Stimulated activated CD8-positive, alpha-beta memory T cell treated with anti-CD3 and anti-CD28 coated beads, Interleukin-4, amount 100 ng/mL, for 4 hours (primary cell): Measurements from ENCODE around the gene RAD51AP1.

ENCODE experiments used
- DNase-seq, 2 donors: peaks; one replicate each; pipeline ENCODE4 v3.0.0-alpha.2; 2020; ENCODE audit warnings: low read depth in 2 of 2, low spot score in 1 of 2

Gene RAD51AP1

DNA sequence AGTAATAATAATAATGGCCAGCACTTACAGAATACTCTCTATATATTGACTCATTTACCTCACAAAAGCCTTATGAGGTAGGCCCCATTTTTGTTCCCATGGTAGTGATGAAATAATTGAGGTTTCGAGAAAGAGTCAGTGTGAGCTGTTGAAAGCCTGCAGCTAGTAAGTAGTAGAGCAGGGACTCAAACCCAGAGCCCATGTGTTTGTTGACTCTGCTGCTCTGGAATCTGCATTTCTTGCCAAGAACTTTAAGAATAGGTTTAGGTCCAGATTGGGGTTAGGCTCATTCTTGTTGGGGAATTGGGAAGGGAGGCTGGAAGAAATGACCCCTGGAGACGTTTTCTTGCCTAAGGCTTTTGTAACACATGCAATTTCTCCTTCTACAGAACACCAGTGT lies 51.3 kb downstream of the RAD51AP1 start:
- no peak for DNase-seq

GRCh38 chr12:4591180-4591687 lies 52.5 kb downstream of the RAD51AP1 start:
- DNase-seq: no peak

DNA sequence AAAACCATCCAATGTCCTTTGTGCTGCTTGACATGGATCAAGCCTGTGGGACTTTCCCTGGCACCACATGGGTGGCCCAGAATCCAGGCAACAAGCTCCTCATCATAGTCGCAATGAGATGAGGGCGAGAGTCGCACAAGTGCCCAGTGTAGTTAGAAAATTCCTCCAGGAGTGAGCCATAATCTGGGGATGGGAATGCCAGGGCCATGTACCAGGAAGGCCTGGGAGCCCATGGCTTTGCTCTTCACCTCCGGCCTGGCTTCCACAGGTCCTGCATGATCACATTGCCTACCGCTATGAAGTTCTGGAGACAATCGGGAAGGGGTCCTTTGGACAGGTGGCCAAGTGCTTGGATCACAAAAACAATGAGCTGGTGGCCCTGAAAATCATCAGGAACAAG lies 57.2 kb downstream of the RAD51AP1 start:
- DNase-seq: no peak

- no peak for DNase-seq
Observed at GRCh38 chr12:4603421-4603820, 64.7 kb downstream of the RAD51AP1 start.

GRCh38 chr12:4603946-4604345 lies 65.3 kb downstream of the RAD51AP1 start:
- no peak for DNase-seq

GRCh38 chr12:4604684-4605193 lies 66.0 kb downstream of the RAD51AP1 start:
- peak; percentile 51 to 62 for DNase-seq

GRCh38 chr12:4607056-4607455 lies 68.4 kb downstream of the RAD51AP1 start:
- no peak for DNase-seq

GRCh38 chr12:4609071-4609470 lies 70.4 kb downstream of the RAD51AP1 start:
- no peak for DNase-seq
